ENCODE results near the gene LINGO1. TPM values are rescaled to one million over a fixed set of nuclear protein-coding genes. Genes with fewer than 3 reads are reported as not detected.

Gene LINGO1
- total RNA-seq, 1 donor = 1.1 TPM

GRCh38 chr15:77581896-77582569, 50.7 kb downstream of the LINGO1 start:
- no peak for TF ChIP-seq CTCF (IDR thresholded peaks at IDR 0.05; ENCODE audit: extremely low read depth, low read depth, low read length)
- peak; percentile 50 for DNase-seq (ENCODE audit: insufficient read length, low spot score, missing footprints)
- H3K4me2 ChIP-seq (ENCODE audit: insufficient read depth, low read length) = no peak overlapping the region
- H3K27me3 ChIP-seq (ENCODE audit: insufficient read depth, low read length) = peaks cover 5% of the 10 kb centered on the region
- no peak overlapping the region for H2AFZ ChIP-seq (ENCODE audit: low read length)
- no peak overlapping the region for H3K27ac ChIP-seq (ENCODE audit: low read depth, low read length)
- no peak overlapping the region for H3K4me3 ChIP-seq (ENCODE audit: insufficient read depth, low read length)
- no peaks in the 10 kb centered on the region for H3K9me3 ChIP-seq (ENCODE audit: low read depth, low read length)
- no peaks in the 10 kb centered on the region for H4K20me1 ChIP-seq (ENCODE audit: insufficient read depth, low read length)
- H3K79me2 ChIP-seq (ENCODE audit: insufficient read depth, low read length) = no peaks in the 10 kb centered on the region
- H3K4me1 ChIP-seq (ENCODE audit: insufficient read depth, low read length) = no peaks in the 10 kb centered on the region
- no peaks in the 10 kb centered on the region for H3K36me3 ChIP-seq (ENCODE audit: insufficient read depth, low read length)

- no peak for TF ChIP-seq CTCF (IDR thresholded peaks at IDR 0.05; ENCODE audit: extremely low read depth, low read depth, low read length)
- no peaks in the 10 kb centered on the region for H3K9me3 ChIP-seq (ENCODE audit: low read depth, low read length)
These were observed 51.6 kb downstream of the LINGO1 start for GRCh38 chr15:77580996-77581682.

GRCh38 chr15:77579498-77580188, 53.1 kb downstream of the LINGO1 start:
- H3K9me3 ChIP-seq (ENCODE audit: low read depth, low read length) = no peaks in the 10 kb centered on the region
- no peaks in the 10 kb centered on the region for H3K79me2 ChIP-seq (ENCODE audit: insufficient read depth, low read length)
- H3K36me3 ChIP-seq (ENCODE audit: insufficient read depth, low read length) = no peaks in the 10 kb centered on the region
- no peaks in the 10 kb centered on the region for H3K4me1 ChIP-seq (ENCODE audit: insufficient read depth, low read length)
- no peak overlapping the region for H3K4me3 ChIP-seq (ENCODE audit: insufficient read depth, low read length)
- no peak for TF ChIP-seq CTCF (IDR thresholded peaks at IDR 0.05; ENCODE audit: extremely low read depth, low read depth, low read length)
- H3K4me2 ChIP-seq (ENCODE audit: insufficient read depth, low read length) = no peak overlapping the region
- no peak overlapping the region for H3K27ac ChIP-seq (ENCODE audit: low read depth, low read length)
- no peak overlapping the region for H2AFZ ChIP-seq (ENCODE audit: low read length)
- no peaks in the 10 kb centered on the region for H4K20me1 ChIP-seq (ENCODE audit: insufficient read depth, low read length)
- peaks cover 5% of the 10 kb centered on the region for H3K27me3 ChIP-seq (ENCODE audit: insufficient read depth, low read length)
- DNase-seq (ENCODE audit: insufficient read length, low spot score, missing footprints) = peak; percentile 65

More at GRCh38 chr15:77580996-77581682, 51.6 kb downstream of the LINGO1 start:
- peak; percentile 93 for DNase-seq (ENCODE audit: insufficient read length, low spot score, missing footprints)
- Histone ChIP-seq H4K20me1 (ENCODE audit: insufficient read depth, low read length) (no peaks in the 10 kb centered on the region), H3K4me3 (ENCODE audit: insufficient read depth, low read length) (no peak overlapping the region), H3K36me3 (ENCODE audit: insufficient read depth, low read length) (no peaks in the 10 kb centered on the region), H3K4me2 (ENCODE audit: insufficient read depth, low read length) (no peak overlapping the region), H3K27me3 (ENCODE audit: insufficient read depth, low read length) (peaks cover 5% of the 10 kb centered on the region), H2AFZ (ENCODE audit: low read length) (no peak overlapping the region), H3K79me2 (ENCODE audit: insufficient read depth, low read length) (no peaks in the 10 kb centered on the region), H3K27ac (ENCODE audit: low read depth, low read length) (no peak overlapping the region), H3K4me1 (ENCODE audit: insufficient read depth, low read length) (no peaks in the 10 kb centered on the region)
